WERI-Rb-1 (cell line): ENCODE data around the gene POLH.
A peak's percentile ranks its signal among the peaks of the same experiment; 100 is the strongest.
"Not testable (repeated sequence)": the region's sequence is repeated elsewhere in the genome, so short reads cannot be mapped to it uniquely, and the experiment has no call there.

Experiments used
- DNase-seq: peaks from one replicate; pipeline ENCODE4 v3.0.0-alpha.2; 2020
- H3K27ac ChIP-seq: fragments of 250-450 bp; sonication (Bioruptor Pico); 2 replicates; pipeline ENCODE4 v1.5.1; 2020; ENCODE audit warnings: mild to moderate bottlenecking, moderate library complexity
- H3K27me3 ChIP-seq: fragments of 250-450 bp; sonication (Bioruptor Pico); 2 replicates; pipeline ENCODE4 v1.5.1; 2021; ENCODE audit warnings: mild to moderate bottlenecking, low read depth, moderate library complexity; ENCODE audit not compliant: insufficient read depth, severe bottlenecking
- H3K36me3 ChIP-seq: fragments of 250-450 bp; sonication (Bioruptor Pico); 2 replicates; pipeline ENCODE4 v1.5.1; 2020; ENCODE audit warnings: mild to moderate bottlenecking, moderate library complexity
- H3K4me3 ChIP-seq: 2 replicates; pipeline ENCODE4 v1.5.1; 2011; ENCODE audit warnings: low read depth, mild to moderate bottlenecking, control low read depth, low read length
- H3K9me3 ChIP-seq: fragments of 250-450 bp; sonication (Bioruptor Pico); 2 replicates; pipeline ENCODE4 v1.5.1; 2021; ENCODE audit warnings: mild to moderate bottlenecking, moderate library complexity; ENCODE audit not compliant: severe bottlenecking
- TF ChIP-seq, protein P1 (sequence below): IDR thresholded peaks from 2 replicates; pipeline ENCODE4 v1.5.1; 2011; ENCODE audit warnings: low read depth, mild to moderate bottlenecking, control low read depth, inconsistent platforms, low read length

The POLH gene

DNA sequence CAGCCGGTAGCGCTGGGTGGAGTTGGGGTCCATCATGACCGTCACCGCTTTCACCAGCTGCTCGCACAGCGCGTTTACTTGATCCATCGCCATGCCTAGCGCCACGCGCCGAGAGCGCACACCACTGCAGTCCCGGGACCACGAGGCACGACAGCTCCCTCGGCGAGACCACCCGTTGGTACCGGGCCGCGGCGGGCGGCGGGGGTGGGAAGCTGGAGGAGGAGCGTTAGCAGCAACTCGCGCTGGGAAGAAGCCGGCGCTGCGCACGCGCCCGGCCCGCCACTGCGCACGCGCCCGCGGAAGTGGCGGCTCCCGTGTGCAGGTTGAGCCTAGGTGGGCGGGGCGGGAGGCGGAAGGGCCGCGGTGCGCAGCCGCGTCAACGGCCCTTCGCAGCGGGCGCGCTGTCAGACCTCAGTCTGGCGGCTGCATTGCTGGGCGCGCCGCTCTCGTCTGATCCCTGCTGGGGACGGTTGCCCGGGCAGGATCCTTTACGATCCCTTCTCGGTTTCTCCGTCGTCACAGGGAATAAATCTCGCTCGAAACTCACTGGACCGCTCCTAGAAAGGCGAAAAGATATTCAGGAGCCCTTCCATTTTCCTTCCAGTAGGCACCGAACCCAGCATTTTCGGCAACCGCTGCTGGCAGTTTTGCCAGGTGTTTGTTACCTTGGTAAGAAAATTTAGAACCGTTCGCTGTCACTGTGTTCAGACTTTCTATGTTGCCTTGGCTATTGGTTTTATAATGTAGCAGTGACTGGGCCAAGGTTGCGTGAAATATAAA, at the start of gene POLH, which contains the start of gene XPO5:
Gene POLH (plus strand): TSS at position 414 of the 780 bp plus-strand sequence. CDS start 6,135 bp downstream, outside the sequence.
Gene XPO5 (minus strand): TSS at position 267 of the 780 bp plus-strand sequence. CDS start 174 bp downstream, at position 93.
- H3K9me3 ChIP-seq = no peaks in the 10 kb centered on the region
- peaks cover 52% of the 10 kb centered on the region for H3K36me3 ChIP-seq
- TF ChIP-seq, protein P1, sequence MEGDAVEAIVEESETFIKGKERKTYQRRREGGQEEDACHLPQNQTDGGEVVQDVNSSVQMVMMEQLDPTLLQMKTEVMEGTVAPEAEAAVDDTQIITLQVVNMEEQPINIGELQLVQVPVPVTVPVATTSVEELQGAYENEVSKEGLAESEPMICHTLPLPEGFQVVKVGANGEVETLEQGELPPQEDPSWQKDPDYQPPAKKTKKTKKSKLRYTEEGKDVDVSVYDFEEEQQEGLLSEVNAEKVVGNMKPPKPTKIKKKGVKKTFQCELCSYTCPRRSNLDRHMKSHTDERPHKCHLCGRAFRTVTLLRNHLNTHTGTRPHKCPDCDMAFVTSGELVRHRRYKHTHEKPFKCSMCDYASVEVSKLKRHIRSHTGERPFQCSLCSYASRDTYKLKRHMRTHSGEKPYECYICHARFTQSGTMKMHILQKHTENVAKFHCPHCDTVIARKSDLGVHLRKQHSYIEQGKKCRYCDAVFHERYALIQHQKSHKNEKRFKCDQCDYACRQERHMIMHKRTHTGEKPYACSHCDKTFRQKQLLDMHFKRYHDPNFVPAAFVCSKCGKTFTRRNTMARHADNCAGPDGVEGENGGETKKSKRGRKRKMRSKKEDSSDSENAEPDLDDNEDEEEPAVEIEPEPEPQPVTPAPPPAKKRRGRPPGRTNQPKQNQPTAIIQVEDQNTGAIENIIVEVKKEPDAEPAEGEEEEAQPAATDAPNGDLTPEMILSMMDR = peak; percentile 59
- H3K27me3 ChIP-seq = no peaks in the 10 kb centered on the region
- peak; percentile 99 for DNase-seq
- H3K4me3 ChIP-seq = peak within 1 kb of the TSS; percentile 78
- H3K27ac ChIP-seq = peak within 1 kb of the TSS; percentile 92

DNA sequence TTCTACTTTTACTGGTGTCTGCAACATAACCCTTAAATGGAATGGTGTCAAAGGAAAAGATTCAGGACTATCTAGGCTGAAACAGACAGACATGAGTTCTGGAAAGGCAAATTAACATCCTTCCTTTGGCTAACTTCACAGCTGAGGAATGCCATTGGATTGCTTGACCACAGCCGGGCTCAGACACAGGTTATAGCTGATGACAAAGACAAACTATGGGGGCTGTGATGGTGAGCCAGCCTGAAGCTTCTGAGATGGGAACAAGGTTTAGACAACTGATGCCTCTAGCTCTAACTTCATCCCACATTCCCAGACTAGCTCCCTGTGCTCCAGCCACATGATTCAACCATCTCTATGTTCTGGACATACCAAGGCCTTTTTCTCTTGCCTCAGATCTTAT, 43.8 kb upstream of the POLH start:
- TF ChIP-seq, protein P1 = no peak
- no peak for DNase-seq
- Histone ChIP-seq H3K9me3 (no peaks in the 10 kb centered on the region), H3K27me3 (no peaks in the 10 kb centered on the region), H3K27ac (no peak overlapping the region), H3K4me3 (no peak overlapping the region), H3K36me3 (peaks cover 96% of the 10 kb centered on the region)

DNA sequence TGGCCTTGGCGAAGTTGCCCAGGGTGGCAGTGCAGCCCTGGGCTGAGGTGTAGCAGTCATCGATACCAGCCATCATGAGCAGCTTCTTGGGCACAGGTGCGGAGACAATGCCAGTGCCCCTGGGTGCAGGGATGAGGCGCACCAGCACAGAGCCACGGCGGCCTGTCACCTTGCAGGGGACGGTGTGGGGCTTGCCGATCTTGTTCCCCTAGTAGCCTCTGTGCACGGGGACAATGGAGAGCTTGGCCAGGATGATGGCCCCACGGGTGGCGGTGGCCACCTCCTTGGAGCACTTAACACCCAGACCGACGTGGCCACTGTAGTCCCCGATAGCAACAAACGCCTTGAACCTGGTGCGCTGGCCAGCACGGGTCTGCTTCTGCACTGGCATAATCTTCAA, 37.0 kb upstream of the POLH start:
- not testable (repeated sequence) for H3K27ac ChIP-seq, H3K4me3 ChIP-seq, H3K9me3 ChIP-seq, H3K27me3 ChIP-seq, DNase-seq
- peaks cover 94% of the 10 kb centered on the region for H3K36me3 ChIP-seq

DNA sequence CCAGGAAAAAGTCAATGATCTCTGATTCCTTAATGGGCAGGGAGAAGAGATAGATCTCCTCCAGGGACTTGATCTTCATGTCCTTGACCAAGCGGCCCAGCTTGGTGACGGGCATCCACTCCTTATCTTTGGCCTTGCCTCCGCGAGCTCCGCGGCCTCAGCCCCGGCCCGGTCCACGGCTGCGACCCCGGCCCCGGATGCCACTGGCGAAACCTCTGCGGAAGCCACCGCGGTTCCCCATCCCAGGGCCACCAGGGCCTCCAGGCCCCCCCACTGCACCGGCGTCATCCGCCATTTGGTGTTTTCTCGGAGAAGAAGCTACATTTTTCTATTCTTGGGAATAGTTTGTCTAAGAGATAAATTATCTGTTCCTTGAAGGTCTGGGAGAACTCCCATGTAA, 36.6 kb upstream of the POLH start:
- DNase-seq, H3K4me3 ChIP-seq, H3K27me3 ChIP-seq, H3K9me3 ChIP-seq, H3K27ac ChIP-seq: not testable (repeated sequence)
- peaks cover 94% of the 10 kb centered on the region for H3K36me3 ChIP-seq

DNA sequence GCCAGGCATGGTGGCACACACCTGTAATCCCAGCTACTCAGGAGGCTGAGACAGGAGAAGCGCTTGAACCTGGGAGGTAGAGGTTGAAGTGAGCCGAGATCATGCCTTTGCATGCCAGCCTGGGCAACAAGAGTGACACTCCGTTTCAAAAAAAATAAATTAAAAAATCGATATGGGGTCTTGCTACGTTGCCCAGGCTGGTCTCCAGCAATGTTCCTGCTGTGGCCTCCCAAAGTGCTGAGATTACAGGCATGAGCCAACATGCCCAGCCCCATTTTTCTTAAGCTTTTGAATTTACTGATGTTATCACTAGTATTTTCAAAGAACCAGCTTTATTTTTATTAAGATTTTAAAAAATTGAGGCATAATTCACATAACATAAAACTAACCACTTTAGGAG, 35.5 kb upstream of the POLH start:
- no peak overlapping the region for H3K27ac ChIP-seq
- H3K9me3 ChIP-seq = no peaks in the 10 kb centered on the region
- no peak overlapping the region for H3K4me3 ChIP-seq
- no peak for DNase-seq
- no peaks in the 10 kb centered on the region for H3K27me3 ChIP-seq
- TF ChIP-seq, protein P1 = no peak
- peaks cover 94% of the 10 kb centered on the region for H3K36me3 ChIP-seq

DNA sequence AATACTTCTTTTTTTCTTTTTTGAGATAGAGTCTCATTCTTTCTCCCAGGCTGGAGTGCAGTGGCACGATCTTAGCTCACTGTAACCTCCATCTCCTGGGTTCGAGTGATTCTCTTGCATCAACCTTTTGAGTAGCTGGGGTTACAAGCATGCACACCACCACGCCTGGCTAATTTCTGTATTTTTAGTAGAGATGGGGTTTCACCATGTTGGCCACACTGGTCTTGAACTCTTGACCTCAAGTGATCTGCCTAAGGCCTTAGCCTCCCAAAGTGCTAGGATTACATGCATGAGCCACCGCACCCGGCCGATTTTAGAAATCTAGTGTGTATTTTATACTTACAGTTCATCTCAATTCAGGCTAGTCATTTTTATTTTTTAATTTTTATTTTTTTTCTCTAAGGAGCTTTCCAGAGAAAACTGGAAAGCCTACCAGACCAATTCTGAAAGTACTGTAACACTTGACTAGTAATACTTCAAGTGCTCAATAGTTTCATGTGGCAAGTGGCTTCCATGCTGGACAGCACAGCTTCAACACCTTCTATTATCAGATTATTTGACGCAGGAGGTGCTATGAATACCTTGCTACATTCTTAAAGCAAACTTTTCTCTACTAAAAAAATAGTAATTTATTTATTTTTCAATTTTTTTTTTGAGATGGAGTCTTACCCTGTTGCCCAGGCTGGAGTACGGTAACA, 34.1 kb upstream of the POLH start:
- peaks cover 96% of the 10 kb centered on the region for H3K36me3 ChIP-seq
- TF ChIP-seq, protein P1 = no peak
- no peaks in the 10 kb centered on the region for H3K9me3 ChIP-seq
- H3K4me3 ChIP-seq = no peak overlapping the region
- H3K27me3 ChIP-seq = no peaks in the 10 kb centered on the region
- no peak for DNase-seq
- H3K27ac ChIP-seq = no peak overlapping the region
